ENCODE results near the gene SH2B2.

The SH2B2 gene

GRCh38 chr7:102268635-102269034 is 18.0 kb upstream of the SH2B2 start:
- Histone ChIP-seq H3K36me3 (ENCODE audit: control insufficient read depth, insufficient read depth, low read length) (no peaks in the 10 kb centered on the region), H3K27me3 (ENCODE audit: control insufficient read depth, insufficient read depth, low read length) (no peaks in the 10 kb centered on the region), H3K9ac (ENCODE audit: low read depth, low read length) (no peak overlapping the region), H3K27ac (ENCODE audit: low read depth, low read length) (no peak overlapping the region), H3K9me3 (ENCODE audit: control insufficient read depth, insufficient read depth, low read length) (no peaks in the 10 kb centered on the region), H3K4me3 (ENCODE audit: low read depth, low read length) (no peak overlapping the region), H3K4me1 (ENCODE audit: control insufficient read depth, insufficient read depth, low read length) (no peaks in the 10 kb centered on the region)

- Histone ChIP-seq H3K36me3 (ENCODE audit: control insufficient read depth, insufficient read depth, low read length) (no peaks in the 10 kb centered on the region), H3K27ac (ENCODE audit: low read depth, low read length) (no peak overlapping the region), H3K4me1 (ENCODE audit: control insufficient read depth, insufficient read depth, low read length) (no peaks in the 10 kb centered on the region), H3K4me3 (ENCODE audit: low read depth, low read length) (no peak overlapping the region), H3K9me3 (ENCODE audit: control insufficient read depth, insufficient read depth, low read length) (no peaks in the 10 kb centered on the region), H3K27me3 (ENCODE audit: control insufficient read depth, insufficient read depth, low read length) (no peaks in the 10 kb centered on the region), H3K9ac (ENCODE audit: low read depth, low read length) (no peak overlapping the region)
Observed at GRCh38 chr7:102270178-102270887, 16.3 kb upstream of the SH2B2 start.

GRCh38 chr7:102271158-102271798 is 15.4 kb upstream of the SH2B2 start:
- H3K9me3 ChIP-seq (ENCODE audit: control insufficient read depth, insufficient read depth, low read length), result no peaks in the 10 kb centered on the region
- no peak overlapping the region for H3K27ac ChIP-seq (ENCODE audit: low read depth, low read length)
- no peaks in the 10 kb centered on the region for H3K27me3 ChIP-seq (ENCODE audit: control insufficient read depth, insufficient read depth, low read length)
- no peak overlapping the region for H3K9ac ChIP-seq (ENCODE audit: low read depth, low read length)
- H3K36me3 ChIP-seq (ENCODE audit: control insufficient read depth, insufficient read depth, low read length), result no peaks in the 10 kb centered on the region
- no peaks in the 10 kb centered on the region for H3K4me1 ChIP-seq (ENCODE audit: control insufficient read depth, insufficient read depth, low read length)
- H3K4me3 ChIP-seq (ENCODE audit: low read depth, low read length), result no peak overlapping the region

- H3K27me3 ChIP-seq (ENCODE audit: control insufficient read depth, insufficient read depth, low read length), result no peaks in the 10 kb centered on the region
- no peaks in the 10 kb centered on the region for H3K36me3 ChIP-seq (ENCODE audit: control insufficient read depth, insufficient read depth, low read length)
- no peak overlapping the region for H3K4me3 ChIP-seq (ENCODE audit: low read depth, low read length)
- no peak overlapping the region for H3K9ac ChIP-seq (ENCODE audit: low read depth, low read length)
- H3K4me1 ChIP-seq (ENCODE audit: control insufficient read depth, insufficient read depth, low read length), result no peaks in the 10 kb centered on the region
- no peaks in the 10 kb centered on the region for H3K9me3 ChIP-seq (ENCODE audit: control insufficient read depth, insufficient read depth, low read length)
- H3K27ac ChIP-seq (ENCODE audit: low read depth, low read length), result no peak overlapping the region
Observed at GRCh38 chr7:102272075-102272916, 14.4 kb upstream of the SH2B2 start.

- no peaks in the 10 kb centered on the region for H3K36me3 ChIP-seq (ENCODE audit: control insufficient read depth, insufficient read depth, low read length)
- no peaks in the 10 kb centered on the region for H3K9me3 ChIP-seq (ENCODE audit: control insufficient read depth, insufficient read depth, low read length)
- no peak overlapping the region for H3K9ac ChIP-seq (ENCODE audit: low read depth, low read length)
- no peaks in the 10 kb centered on the region for H3K4me1 ChIP-seq (ENCODE audit: control insufficient read depth, insufficient read depth, low read length)
- H3K4me3 ChIP-seq (ENCODE audit: low read depth, low read length), result no peak overlapping the region
- H3K27me3 ChIP-seq (ENCODE audit: control insufficient read depth, insufficient read depth, low read length), result no peaks in the 10 kb centered on the region
- no peak overlapping the region for H3K27ac ChIP-seq (ENCODE audit: low read depth, low read length)
Observed at GRCh38 chr7:102272917-102273748, 13.5 kb upstream of the SH2B2 start.

GRCh38 chr7:102273749-102274712 is 12.6 kb upstream of the SH2B2 start:
- no peak overlapping the region for H3K27ac ChIP-seq (ENCODE audit: low read depth, low read length)
- no peaks in the 10 kb centered on the region for H3K9me3 ChIP-seq (ENCODE audit: control insufficient read depth, insufficient read depth, low read length)
- no peaks in the 10 kb centered on the region for H3K36me3 ChIP-seq (ENCODE audit: control insufficient read depth, insufficient read depth, low read length)
- H3K4me3 ChIP-seq (ENCODE audit: low read depth, low read length), result no peak overlapping the region
- no peaks in the 10 kb centered on the region for H3K4me1 ChIP-seq (ENCODE audit: control insufficient read depth, insufficient read depth, low read length)
- H3K9ac ChIP-seq (ENCODE audit: low read depth, low read length), result no peak overlapping the region
- H3K27me3 ChIP-seq (ENCODE audit: control insufficient read depth, insufficient read depth, low read length), result no peaks in the 10 kb centered on the region

GRCh38 chr7:102275123-102275703 is 11.5 kb upstream of the SH2B2 start:
- Histone ChIP-seq H3K9ac (ENCODE audit: low read depth, low read length) (no peak overlapping the region), H3K4me1 (ENCODE audit: control insufficient read depth, insufficient read depth, low read length) (0 out of 2 replicates have a peak, but pooled peaks cover 4% of the 10 kb centered on the region), H3K36me3 (ENCODE audit: control insufficient read depth, insufficient read depth, low read length) (no peaks in the 10 kb centered on the region), H3K27me3 (ENCODE audit: control insufficient read depth, insufficient read depth, low read length) (no peaks in the 10 kb centered on the region), H3K9me3 (ENCODE audit: control insufficient read depth, insufficient read depth, low read length) (no peaks in the 10 kb centered on the region), H3K4me3 (ENCODE audit: low read depth, low read length) (no peak overlapping the region), H3K27ac (ENCODE audit: low read depth, low read length) (no peak overlapping the region)

- Histone ChIP-seq H3K4me3 (ENCODE audit: low read depth, low read length) (no peak overlapping the region), H3K9ac (ENCODE audit: low read depth, low read length) (no peak overlapping the region), H3K27ac (ENCODE audit: low read depth, low read length) (no peak overlapping the region), H3K36me3 (ENCODE audit: control insufficient read depth, insufficient read depth, low read length) (no peaks in the 10 kb centered on the region), H3K27me3 (ENCODE audit: control insufficient read depth, insufficient read depth, low read length) (no peaks in the 10 kb centered on the region), H3K9me3 (ENCODE audit: control insufficient read depth, insufficient read depth, low read length) (no peaks in the 10 kb centered on the region), H3K4me1 (ENCODE audit: control insufficient read depth, insufficient read depth, low read length) (0 out of 2 replicates have a peak, but pooled peaks cover 4% of the 10 kb centered on the region)
Observed at GRCh38 chr7:102277901-102278300, 8.8 kb upstream of the SH2B2 start.

- H3K4me1 ChIP-seq (ENCODE audit: control insufficient read depth, insufficient read depth, low read length), result 0 out of 2 replicates have a peak, but pooled peaks cover 4% of the 10 kb centered on the region
- no peak overlapping the region for H3K4me3 ChIP-seq (ENCODE audit: low read depth, low read length)
- no peaks in the 10 kb centered on the region for H3K36me3 ChIP-seq (ENCODE audit: control insufficient read depth, insufficient read depth, low read length)
- H3K9me3 ChIP-seq (ENCODE audit: control insufficient read depth, insufficient read depth, low read length), result no peaks in the 10 kb centered on the region
- no peak overlapping the region for H3K9ac ChIP-seq (ENCODE audit: low read depth, low read length)
- H3K27ac ChIP-seq (ENCODE audit: low read depth, low read length), result no peak overlapping the region
- no peaks in the 10 kb centered on the region for H3K27me3 ChIP-seq (ENCODE audit: control insufficient read depth, insufficient read depth, low read length)
Observed at GRCh38 chr7:102279537-102280400, 6.9 kb upstream of the SH2B2 start.
